ENCODE data around the gene IKZF1.

- TF ChIP-seq CTCF (IDR thresholded peaks at IDR 0.05; ENCODE audit: borderline replicate concordance, extremely low read depth, low read length, poor library complexity, severe bottlenecking) (no peak), EZH2 (IDR thresholded peaks at IDR 0.05; ENCODE audit: borderline replicate concordance, low read depth, low read length, severe bottlenecking) (no peak)
Measured at GRCh38 chr7:50281680-50282445, 22.7 kb upstream of the IKZF1 start.

All from DND-41 (cell line).